ENCODE data around the gene TCEANC2. TPM values are rescaled to one million over a fixed set of nuclear protein-coding genes. Genes with fewer than 3 reads are reported as not detected.

TCEANC2 gene
- polyA plus RNA-seq, 1 of the 3 experiments (the other 2 are of a cell fraction), result 4.7 TPM

- Histone ChIP-seq H3K27me3 (ENCODE audit: insufficient read depth) (no peaks in the 10 kb centered on the region), H3K4me1 (ENCODE audit: control insufficient read depth in 1 of 2, insufficient read depth in 2 of 2, low read depth in 1 of 2, low read length in 1 of 2) (peaks cover 0 to 13% of the 10 kb centered on the region in 2 experiments; a peak in 3 of 4 replicates), H3K4me2 (no peak overlapping the region), H3K4me3 (ENCODE audit: low read depth in 2 of 2, low read length in 1 of 2) (no peak overlapping the region), H2AFZ (ENCODE audit: low read depth) (no peak overlapping the region), H3K36me3 (replicated peaks in 1 of 2; ENCODE audit: control insufficient read depth in 1 of 2, insufficient read depth in 2 of 2, low read length in 1 of 2) (peaks cover 28 to 41% of the 10 kb centered on the region in 2 experiments), H3K9ac (no peak overlapping the region), H3F3A (replicated peaks; ENCODE audit: insufficient read depth) (peaks cover 13% of the 10 kb centered on the region), H3K79me2 (ENCODE audit: insufficient read depth) (peaks cover 51% of the 10 kb centered on the region), H3K27ac (ENCODE audit: low read depth in 2 of 2, low read length in 1 of 2) (no peak overlapping the region), H3K9me2 (no peaks in the 10 kb centered on the region), H3K9me3 (no peaks in the 10 kb centered on the region), H4K20me1 (ENCODE audit: insufficient read depth) (peaks cover 12% of the 10 kb centered on the region)
- ChIA-PET POLR2A (no interaction called here), CTCF (no interaction called here)
- WGBS (ENCODE audit: low lambda C conversion rate), result 97% methylated on average over 2 of the region's 2 CpGs
- TF ChIP-seq POLR2AphosphoS5 (IDR thresholded peaks at IDR 0.05; ENCODE audit: low read depth, low read length) (no peak), CTCF (IDR thresholded peaks at IDR 0.05) (no peak), USF2 (IDR thresholded peaks at IDR 0.05; ENCODE audit: borderline replicate concordance, low read depth, low read length) (no peak), JUND (IDR thresholded peaks at IDR 0.05) (no peak), TCF12 (IDR thresholded peaks at IDR 0.05) (no peak), GATA2 (CRISPR knock-in tag; IDR thresholded peaks at IDR 0.05) (no peak), MXI1 (IDR thresholded peaks at IDR 0.05; ENCODE audit: low read depth, low read length) (no peak), NRF1 (IDR thresholded peaks at IDR 0.05; ENCODE audit: low read depth, low read length) (no peak), RXRA (IDR thresholded peaks at IDR 0.05; ENCODE audit: borderline replicate concordance, low read depth) (no peak), ELF1 (IDR thresholded peaks at IDR 0.05) (no peak), RFX5 (IDR thresholded peaks at IDR 0.05; ENCODE audit: low read length) (no peak), CHD2 (IDR thresholded peaks at IDR 0.05; ENCODE audit: low read length, partially characterized antibody) (no peak), EP300 (IDR thresholded peaks at IDR 0.05; ENCODE audit: borderline replicate concordance in 1 of 2, low read depth in 1 of 2, low read length in 1 of 2) (no peak), RCOR1 (IDR thresholded peaks at IDR 0.05; ENCODE audit: low read length) (no peak), EZH2phosphoT487 (IDR thresholded peaks at IDR 0.05; ENCODE audit: borderline replicate concordance, low read depth) (no peak), SMC3 (IDR thresholded peaks at IDR 0.05; ENCODE audit: low read depth, low read length) (no peak)
- TF ChIP-seq, protein P1, sequence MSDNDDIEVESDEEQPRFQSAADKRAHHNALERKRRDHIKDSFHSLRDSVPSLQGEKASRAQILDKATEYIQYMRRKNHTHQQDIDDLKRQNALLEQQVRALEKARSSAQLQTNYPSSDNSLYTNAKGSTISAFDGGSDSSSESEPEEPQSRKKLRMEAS (IDR thresholded peaks at IDR 0.05; ENCODE audit: low read depth), result no peak
- TF ChIP-seq, protein P2, sequence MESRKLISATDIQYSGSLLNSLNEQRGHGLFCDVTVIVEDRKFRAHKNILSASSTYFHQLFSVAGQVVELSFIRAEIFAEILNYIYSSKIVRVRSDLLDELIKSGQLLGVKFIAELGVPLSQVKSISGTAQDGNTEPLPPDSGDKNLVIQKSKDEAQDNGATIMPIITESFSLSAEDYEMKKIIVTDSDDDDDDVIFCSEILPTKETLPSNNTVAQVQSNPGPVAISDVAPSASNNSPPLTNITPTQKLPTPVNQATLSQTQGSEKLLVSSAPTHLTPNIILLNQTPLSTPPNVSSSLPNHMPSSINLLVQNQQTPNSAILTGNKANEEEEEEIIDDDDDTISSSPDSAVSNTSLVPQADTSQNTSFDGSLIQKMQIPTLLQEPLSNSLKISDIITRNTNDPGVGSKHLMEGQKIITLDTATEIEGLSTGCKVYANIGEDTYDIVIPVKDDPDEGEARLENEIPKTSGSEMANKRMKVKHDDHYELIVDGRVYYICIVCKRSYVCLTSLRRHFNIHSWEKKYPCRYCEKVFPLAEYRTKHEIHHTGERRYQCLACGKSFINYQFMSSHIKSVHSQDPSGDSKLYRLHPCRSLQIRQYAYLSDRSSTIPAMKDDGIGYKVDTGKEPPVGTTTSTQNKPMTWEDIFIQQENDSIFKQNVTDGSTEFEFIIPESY (IDR thresholded peaks at IDR 0.05; ENCODE audit: borderline replicate concordance, low read depth), result no peak
- no peak for DNase-seq
Measured at GRCh38 chr1:54045496-54045895, 7.9 kb upstream of the TCEANC2 start.

Data from SK-N-SH (cell line).